ENCODE data around the gene NCAM1.

NCAM1 gene

GRCh38 chr11:112983887-112984286 lies 22.7 kb downstream of the NCAM1 start:
- no peak overlapping the region for H3K4me3 ChIP-seq (ENCODE audit: low read depth, low read length)
- no peak for TF ChIP-seq CTCF (IDR thresholded peaks at IDR 0.05; ENCODE audit: low read depth, low read length)

GRCh38 chr11:112989198-112989597 lies 28.0 kb downstream of the NCAM1 start:
- no peak overlapping the region for H3K4me3 ChIP-seq (ENCODE audit: low read depth, low read length)
- no peak for TF ChIP-seq CTCF (IDR thresholded peaks at IDR 0.05; ENCODE audit: low read depth, low read length)

GRCh38 chr11:112993808-112994207 lies 32.6 kb downstream of the NCAM1 start:
- H3K4me3 ChIP-seq (ENCODE audit: low read depth, low read length), result no peak overlapping the region
- no peak for TF ChIP-seq CTCF (IDR thresholded peaks at IDR 0.05; ENCODE audit: low read depth, low read length)

- no peak overlapping the region for H3K4me3 ChIP-seq (ENCODE audit: low read depth, low read length)
- TF ChIP-seq CTCF (IDR thresholded peaks at IDR 0.05; ENCODE audit: low read depth, low read length), result no peak
These were observed 34.3 kb downstream of the NCAM1 start for GRCh38 chr11:112995423-112996090.

- H3K4me3 ChIP-seq (ENCODE audit: low read depth, low read length), result no peak overlapping the region
- TF ChIP-seq CTCF (IDR thresholded peaks at IDR 0.05; ENCODE audit: low read depth, low read length), result no peak
These were observed 35.8 kb downstream of the NCAM1 start for GRCh38 chr11:112996994-112997393.

GRCh38 chr11:112997857-112998466 lies 36.7 kb downstream of the NCAM1 start:
- TF ChIP-seq CTCF (IDR thresholded peaks at IDR 0.05; ENCODE audit: low read depth, low read length), result no peak
- no peak overlapping the region for H3K4me3 ChIP-seq (ENCODE audit: low read depth, low read length)

GRCh38 chr11:112999520-112999919 lies 38.3 kb downstream of the NCAM1 start:
- no peak for TF ChIP-seq CTCF (IDR thresholded peaks at IDR 0.05; ENCODE audit: low read depth, low read length)
- H3K4me3 ChIP-seq (ENCODE audit: low read depth, low read length), result no peak overlapping the region

Measured in WI38 (cell line).